Measurements from ENCODE around the gene ZMAT1.

GRCh38 chrX:101931136-101931487 lies 715 bp downstream of the ZMAT1 start:
- TF ChIP-seq EGR1 (IDR thresholded peaks at IDR 0.05; ENCODE audit: low read depth in 2 of 2): no peak
- no peak for TF ChIP-seq CTCF (IDR thresholded peaks at IDR 0.05; ENCODE audit: low read depth, low read length, missing input control)
- no peak for TF ChIP-seq FOXA1 (IDR thresholded peaks at IDR 0.05)
- no peak for TF ChIP-seq RAD21 (IDR thresholded peaks at IDR 0.05)
- TF ChIP-seq, protein P1, sequence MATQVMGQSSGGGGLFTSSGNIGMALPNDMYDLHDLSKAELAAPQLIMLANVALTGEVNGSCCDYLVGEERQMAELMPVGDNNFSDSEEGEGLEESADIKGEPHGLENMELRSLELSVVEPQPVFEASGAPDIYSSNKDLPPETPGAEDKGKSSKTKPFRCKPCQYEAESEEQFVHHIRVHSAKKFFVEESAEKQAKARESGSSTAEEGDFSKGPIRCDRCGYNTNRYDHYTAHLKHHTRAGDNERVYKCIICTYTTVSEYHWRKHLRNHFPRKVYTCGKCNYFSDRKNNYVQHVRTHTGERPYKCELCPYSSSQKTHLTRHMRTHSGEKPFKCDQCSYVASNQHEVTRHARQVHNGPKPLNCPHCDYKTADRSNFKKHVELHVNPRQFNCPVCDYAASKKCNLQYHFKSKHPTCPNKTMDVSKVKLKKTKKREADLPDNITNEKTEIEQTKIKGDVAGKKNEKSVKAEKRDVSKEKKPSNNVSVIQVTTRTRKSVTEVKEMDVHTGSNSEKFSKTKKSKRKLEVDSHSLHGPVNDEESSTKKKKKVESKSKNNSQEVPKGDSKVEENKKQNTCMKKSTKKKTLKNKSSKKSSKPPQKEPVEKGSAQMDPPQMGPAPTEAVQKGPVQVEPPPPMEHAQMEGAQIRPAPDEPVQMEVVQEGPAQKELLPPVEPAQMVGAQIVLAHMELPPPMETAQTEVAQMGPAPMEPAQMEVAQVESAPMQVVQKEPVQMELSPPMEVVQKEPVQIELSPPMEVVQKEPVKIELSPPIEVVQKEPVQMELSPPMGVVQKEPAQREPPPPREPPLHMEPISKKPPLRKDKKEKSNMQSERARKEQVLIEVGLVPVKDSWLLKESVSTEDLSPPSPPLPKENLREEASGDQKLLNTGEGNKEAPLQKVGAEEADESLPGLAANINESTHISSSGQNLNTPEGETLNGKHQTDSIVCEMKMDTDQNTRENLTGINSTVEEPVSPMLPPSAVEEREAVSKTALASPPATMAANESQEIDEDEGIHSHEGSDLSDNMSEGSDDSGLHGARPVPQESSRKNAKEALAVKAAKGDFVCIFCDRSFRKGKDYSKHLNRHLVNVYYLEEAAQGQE (IDR thresholded peaks at IDR 0.05): no peak
- TF ChIP-seq HNF4A (conservative IDR thresholded peaks at IDR 0.05): no peak
- TF ChIP-seq, protein P2, sequence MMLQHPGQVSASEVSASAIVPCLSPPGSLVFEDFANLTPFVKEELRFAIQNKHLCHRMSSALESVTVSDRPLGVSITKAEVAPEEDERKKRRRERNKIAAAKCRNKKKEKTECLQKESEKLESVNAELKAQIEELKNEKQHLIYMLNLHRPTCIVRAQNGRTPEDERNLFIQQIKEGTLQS (IDR thresholded peaks at IDR 0.05): no peak
- no peak for TF ChIP-seq JUND (IDR thresholded peaks at IDR 0.05)
- no peak for TF ChIP-seq HNF4G (IDR thresholded peaks at IDR 0.05)
- TF ChIP-seq MAX (IDR thresholded peaks at IDR 0.05): no peak
- TF ChIP-seq YY1 (IDR thresholded peaks at IDR 0.05): no peak
- no peak for TF ChIP-seq GABPA (IDR thresholded peaks at IDR 0.05 in 1 of 2, conservative IDR thresholded peaks at IDR 0.05 in 1 of 2)

All from liver (tissue), 3 donors.